COLO829 (cell line): ENCODE measurements around the gene DNAH8.
"Not testable (repeated sequence)": the region's sequence is repeated elsewhere in the genome, so short reads cannot be mapped to it uniquely, and the experiment has no call there.

ENCODE experiments used
- DNase-seq: peaks from one replicate; pipeline ENCODE4 v3.0.0; 2012; ENCODE audit warnings: low spot score

The DNAH8 gene

GRCh38 chr6:38715016-38715689 is at the start of gene DNAH8:
TSS of gene DNAH8 (plus strand) at chr6:38715311. CDS start at chr6:38722810, 7,499 bp downstream.
- no peak for DNase-seq

GRCh38 chr6:38671885-38672467 is 43.1 kb upstream of the DNAH8 start:
- peak; percentile 69 for DNase-seq

- no peak for DNase-seq
Observed at GRCh38 chr6:38673397-38674165, 41.5 kb upstream of the DNAH8 start.

- DNase-seq: no peak
Observed at GRCh38 chr6:38676236-38676973, 38.7 kb upstream of the DNAH8 start.

- no peak for DNase-seq
Observed at GRCh38 chr6:38676974-38677544, 38.1 kb upstream of the DNAH8 start.

GRCh38 chr6:38678178-38678760 is 36.8 kb upstream of the DNAH8 start:
- DNase-seq: no peak

GRCh38 chr6:38679668-38680067 is 35.4 kb upstream of the DNAH8 start:
- DNase-seq: no peak

GRCh38 chr6:38681850-38682249 is 33.3 kb upstream of the DNAH8 start:
- DNase-seq: no peak

GRCh38 chr6:38684237-38684636 is 30.9 kb upstream of the DNAH8 start:
- DNase-seq: no peak

- no peak for DNase-seq
Observed at GRCh38 chr6:38684904-38685303, 30.2 kb upstream of the DNAH8 start.

- DNase-seq: no peak
Observed at GRCh38 chr6:38686270-38687042, 28.7 kb upstream of the DNAH8 start.

- DNase-seq: no peak
Observed at GRCh38 chr6:38687043-38687353, 28.1 kb upstream of the DNAH8 start.

- no peak for DNase-seq
Observed at GRCh38 chr6:38687549-38687948, 27.6 kb upstream of the DNAH8 start.

- DNase-seq: no peak
Observed at GRCh38 chr6:38688579-38689087, 26.5 kb upstream of the DNAH8 start.

- DNase-seq: no peak
Observed at GRCh38 chr6:38695227-38695900, 19.7 kb upstream of the DNAH8 start.

- no peak for DNase-seq
Observed at GRCh38 chr6:38695933-38696332, 19.2 kb upstream of the DNAH8 start.

- no peak for DNase-seq
Observed at GRCh38 chr6:38696345-38696744, 18.8 kb upstream of the DNAH8 start.

GRCh38 chr6:38697846-38698245 is 17.3 kb upstream of the DNAH8 start:
- no peak for DNase-seq

- DNase-seq: not testable (repeated sequence)
Observed at GRCh38 chr6:38699702-38700101, 15.4 kb upstream of the DNAH8 start.

- no peak for DNase-seq
Observed at GRCh38 chr6:38701551-38701950, 13.6 kb upstream of the DNAH8 start.
